Glutamatergic neuron (in vitro differentiated cells): ENCODE data around the gene POLN. TPM values are rescaled to one million over a fixed set of nuclear protein-coding genes. Genes with fewer than 3 reads are reported as not detected.
"Not testable (repeated sequence)": the region's sequence is repeated elsewhere in the genome, so short reads cannot be mapped to it uniquely, and the experiment has no call there.

Source experiments
- DNase-seq: peaks from one replicate; pipeline ENCODE4 v3.0.0; 2022
- H3K27ac Mint-ChIP-seq: one replicate; pipeline ENCODE4 v1.8.0; 2020; ENCODE audit warnings: mild to moderate bottlenecking, mixed read lengths, inconsistent platforms; ENCODE audit not compliant: unreplicated experiment
- H3K27me3 Mint-ChIP-seq: one replicate; pipeline ENCODE4 v1.8.0; 2020; ENCODE audit warnings: mild to moderate bottlenecking, moderate library complexity, mixed read lengths, inconsistent platforms; ENCODE audit not compliant: unreplicated experiment
- H3K36me3 Mint-ChIP-seq: one replicate; pipeline ENCODE4 v1.8.0; 2020; ENCODE audit warnings: mild to moderate bottlenecking, mixed read lengths, inconsistent platforms; ENCODE audit not compliant: unreplicated experiment
- H3K4me1 Mint-ChIP-seq: one replicate; pipeline ENCODE4 v1.8.0; 2020; ENCODE audit warnings: mild to moderate bottlenecking, low read depth, mixed read lengths, inconsistent platforms; ENCODE audit not compliant: unreplicated experiment
- H3K4me3 Mint-ChIP-seq: one replicate; pipeline ENCODE4 v1.8.0; 2020; ENCODE audit warnings: mild to moderate bottlenecking, mixed read lengths, inconsistent platforms; ENCODE audit not compliant: unreplicated experiment
- H3K9me3 Mint-ChIP-seq: one replicate; pipeline ENCODE4 v1.8.0; 2020; ENCODE audit warnings: mild to moderate bottlenecking, moderate library complexity, mixed read lengths, inconsistent platforms; ENCODE audit not compliant: unreplicated experiment
- CTCF ChIP-seq: fragments of 200-600 bp; sonication (generic); IDR thresholded peaks from one replicate; pipeline ENCODE4 v1.5.0; 2021; ENCODE audit not compliant: partially characterized antibody, unreplicated experiment
- total RNA-seq: library from RNA; stranded (reverse); fragmentation: NEBNext Ultra II Directional; extraction: Animal tissue kit (Norgen Biotek cat#: 25700); gene quantifications from one replicate; pipeline ENCODE4 v1.2.1, GENCODE V29; 2021; ENCODE audit not compliant: unreplicated experiment

The POLN gene
- total RNA-seq, 1 donor from 2014 or later, result 6.8 TPM

- no peaks in the 10 kb centered on the region for H3K27me3 Mint-ChIP-seq
These were observed 10.8 kb downstream of the POLN start for GRCh38 chr4:2231082-2231481.

GRCh38 chr4:2226261-2226660 is 15.7 kb downstream of the POLN start:
- no peak overlapping the region for H3K4me3 Mint-ChIP-seq
- H3K27me3 Mint-ChIP-seq, result no peaks in the 10 kb centered on the region
- no peak for TF ChIP-seq CTCF
- no peak for DNase-seq
- no peaks in the 10 kb centered on the region for H3K36me3 Mint-ChIP-seq
- no peak overlapping the region for H3K27ac Mint-ChIP-seq
- H3K4me1 Mint-ChIP-seq, result no peaks in the 10 kb centered on the region
- peaks cover 2% of the 10 kb centered on the region for H3K9me3 Mint-ChIP-seq

More at GRCh38 chr4:2231082-2231481, 10.8 kb downstream of the POLN start:
- no peak overlapping the region for H3K27ac Mint-ChIP-seq
- no peaks in the 10 kb centered on the region for H3K4me1 Mint-ChIP-seq
- H3K36me3 Mint-ChIP-seq, result no peaks in the 10 kb centered on the region
- no peaks in the 10 kb centered on the region for H3K9me3 Mint-ChIP-seq
- H3K4me3 Mint-ChIP-seq, result no peak overlapping the region
- no peak for TF ChIP-seq CTCF
- no peak for DNase-seq

- Mint-ChIP-seq H3K36me3 (no peaks in the 10 kb centered on the region), H3K27ac (no peak overlapping the region), H3K27me3 (peaks cover 3% of the 10 kb centered on the region), H3K9me3 (peaks cover 2% of the 10 kb centered on the region), H3K4me3 (no peak overlapping the region), H3K4me1 (no peaks in the 10 kb centered on the region)
- no peak for TF ChIP-seq CTCF
- DNase-seq, result no peak
These were observed 19.1 kb downstream of the POLN start for GRCh38 chr4:2222838-2223237.

GRCh38 chr4:2221378-2221777 is 20.5 kb downstream of the POLN start:
- H3K4me3 Mint-ChIP-seq, H3K27me3 Mint-ChIP-seq, H3K4me1 Mint-ChIP-seq: not testable (repeated sequence)

GRCh38 chr4:2220016-2220630 is 21.8 kb downstream of the POLN start:
- H3K27ac Mint-ChIP-seq, result no peak overlapping the region
- H3K4me3 Mint-ChIP-seq, result no peak overlapping the region
- H3K4me1 Mint-ChIP-seq, result no peaks in the 10 kb centered on the region
- no peaks in the 10 kb centered on the region for H3K36me3 Mint-ChIP-seq
- peak; percentile 83 for DNase-seq
- peak; percentile 73 for TF ChIP-seq CTCF
- H3K27me3 Mint-ChIP-seq, result peaks cover 3% of the 10 kb centered on the region
- H3K9me3 Mint-ChIP-seq, result peaks cover 2% of the 10 kb centered on the region

More at GRCh38 chr4:2221378-2221777, 20.5 kb downstream of the POLN start:
- not testable (repeated sequence) for H3K9me3 Mint-ChIP-seq, H3K36me3 Mint-ChIP-seq, DNase-seq, H3K27ac Mint-ChIP-seq
